GM19193 (cell line): ENCODE data around the gene GPT2.
A peak's percentile ranks its signal among the peaks of the same experiment; 100 is the strongest.

Source experiments
- POLR2A ChIP-seq: IDR thresholded peaks from 4 replicates; pipeline ENCODE4 v1.6.1; 2011; ENCODE audit not compliant: insufficient read depth, insufficient read length; ENCODE audit errors: extremely low read depth

The GPT2 gene

GRCh38 chr16:46854846-46855245 is 29.3 kb upstream of the GPT2 start:
- no peak for TF ChIP-seq POLR2A

- TF ChIP-seq POLR2A = no peak
Observed at GRCh38 chr16:46855389-46855788, 28.8 kb upstream of the GPT2 start.

- no peak for TF ChIP-seq POLR2A
Observed at GRCh38 chr16:46857368-46857945, 26.7 kb upstream of the GPT2 start.

- no peak for TF ChIP-seq POLR2A
Observed at GRCh38 chr16:46858151-46858550, 26.0 kb upstream of the GPT2 start.

- TF ChIP-seq POLR2A = no peak
Observed at GRCh38 chr16:46859719-46860152, 24.4 kb upstream of the GPT2 start.

GRCh38 chr16:46862555-46863447 is 21.4 kb upstream of the GPT2 start:
- TF ChIP-seq POLR2A = no peak

- no peak for TF ChIP-seq POLR2A
Observed at GRCh38 chr16:46866286-46866685, 17.9 kb upstream of the GPT2 start.

- TF ChIP-seq POLR2A = no peak
Observed at GRCh38 chr16:46871597-46871996, 12.6 kb upstream of the GPT2 start.

- no peak for TF ChIP-seq POLR2A
Observed at GRCh38 chr16:46873201-46873600, 11.0 kb upstream of the GPT2 start.

GRCh38 chr16:46875243-46875642 is 8.9 kb upstream of the GPT2 start:
- TF ChIP-seq POLR2A = no peak

GRCh38 chr16:46882304-46882939 is 1.7 kb upstream of the GPT2 start:
- TF ChIP-seq POLR2A = no peak

- TF ChIP-seq POLR2A = no peak
Observed at GRCh38 chr16:46882940-46883307, 1.2 kb upstream of the GPT2 start.

- no peak for TF ChIP-seq POLR2A
Observed at GRCh38 chr16:46883353-46883689, 841 bp upstream of the GPT2 start.

GRCh38 chr16:46884513-46885293 is 541 bp downstream of the GPT2 start:
- peak; percentile 1 for TF ChIP-seq POLR2A
